ENCODE data around the gene RETREG2.

- TF ChIP-seq CREB5 (CRISPR knock-in tag; IDR thresholded peaks at IDR 0.05; ENCODE audit: low read depth): no peak
- no peak for TF ChIP-seq PATZ1 (CRISPR knock-in tag; IDR thresholded peaks at IDR 0.05; ENCODE audit: borderline replicate concordance)
Measured at GRCh38 chr2:219172231-219173154, 5.6 kb upstream of the RETREG2 start.

All from SK-N-SH treated with all-trans-retinoic acid at 6 μM for 48 hours (cell line).